ENCODE results near the gene DCHS1.

- TF ChIP-seq, protein P1, sequence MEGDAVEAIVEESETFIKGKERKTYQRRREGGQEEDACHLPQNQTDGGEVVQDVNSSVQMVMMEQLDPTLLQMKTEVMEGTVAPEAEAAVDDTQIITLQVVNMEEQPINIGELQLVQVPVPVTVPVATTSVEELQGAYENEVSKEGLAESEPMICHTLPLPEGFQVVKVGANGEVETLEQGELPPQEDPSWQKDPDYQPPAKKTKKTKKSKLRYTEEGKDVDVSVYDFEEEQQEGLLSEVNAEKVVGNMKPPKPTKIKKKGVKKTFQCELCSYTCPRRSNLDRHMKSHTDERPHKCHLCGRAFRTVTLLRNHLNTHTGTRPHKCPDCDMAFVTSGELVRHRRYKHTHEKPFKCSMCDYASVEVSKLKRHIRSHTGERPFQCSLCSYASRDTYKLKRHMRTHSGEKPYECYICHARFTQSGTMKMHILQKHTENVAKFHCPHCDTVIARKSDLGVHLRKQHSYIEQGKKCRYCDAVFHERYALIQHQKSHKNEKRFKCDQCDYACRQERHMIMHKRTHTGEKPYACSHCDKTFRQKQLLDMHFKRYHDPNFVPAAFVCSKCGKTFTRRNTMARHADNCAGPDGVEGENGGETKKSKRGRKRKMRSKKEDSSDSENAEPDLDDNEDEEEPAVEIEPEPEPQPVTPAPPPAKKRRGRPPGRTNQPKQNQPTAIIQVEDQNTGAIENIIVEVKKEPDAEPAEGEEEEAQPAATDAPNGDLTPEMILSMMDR (IDR thresholded peaks at IDR 0.05): no peak
- TF ChIP-seq, protein P2, sequence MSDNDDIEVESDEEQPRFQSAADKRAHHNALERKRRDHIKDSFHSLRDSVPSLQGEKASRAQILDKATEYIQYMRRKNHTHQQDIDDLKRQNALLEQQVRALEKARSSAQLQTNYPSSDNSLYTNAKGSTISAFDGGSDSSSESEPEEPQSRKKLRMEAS (IDR thresholded peaks at IDR 0.05): no peak
- TF ChIP-seq, protein P3, sequence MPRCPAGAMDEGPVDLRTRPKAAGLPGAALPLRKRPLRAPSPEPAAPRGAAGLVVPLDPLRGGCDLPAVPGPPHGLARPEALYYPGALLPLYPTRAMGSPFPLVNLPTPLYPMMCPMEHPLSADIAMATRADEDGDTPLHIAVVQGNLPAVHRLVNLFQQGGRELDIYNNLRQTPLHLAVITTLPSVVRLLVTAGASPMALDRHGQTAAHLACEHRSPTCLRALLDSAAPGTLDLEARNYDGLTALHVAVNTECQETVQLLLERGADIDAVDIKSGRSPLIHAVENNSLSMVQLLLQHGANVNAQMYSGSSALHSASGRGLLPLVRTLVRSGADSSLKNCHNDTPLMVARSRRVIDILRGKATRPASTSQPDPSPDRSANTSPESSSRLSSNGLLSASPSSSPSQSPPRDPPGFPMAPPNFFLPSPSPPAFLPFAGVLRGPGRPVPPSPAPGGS (IDR thresholded peaks at IDR 0.05): no peak
- TF ChIP-seq POLR2A (IDR thresholded peaks at IDR 0.05; ENCODE audit: low read length) (no peak), ATOH8 (CRISPR knock-in tag; IDR thresholded peaks at IDR 0.05; ENCODE audit: low read depth) (no peak), NPAS2 (CRISPR knock-in tag; IDR thresholded peaks at IDR 0.05; ENCODE audit: borderline replicate concordance) (no peak)
Observed at GRCh38 chr11:6654281-6655019, 1.2 kb downstream of the DCHS1 start.

All from A549 (cell line).